ENCODE data around the gene XRCC1.

XRCC1 gene

DNA sequence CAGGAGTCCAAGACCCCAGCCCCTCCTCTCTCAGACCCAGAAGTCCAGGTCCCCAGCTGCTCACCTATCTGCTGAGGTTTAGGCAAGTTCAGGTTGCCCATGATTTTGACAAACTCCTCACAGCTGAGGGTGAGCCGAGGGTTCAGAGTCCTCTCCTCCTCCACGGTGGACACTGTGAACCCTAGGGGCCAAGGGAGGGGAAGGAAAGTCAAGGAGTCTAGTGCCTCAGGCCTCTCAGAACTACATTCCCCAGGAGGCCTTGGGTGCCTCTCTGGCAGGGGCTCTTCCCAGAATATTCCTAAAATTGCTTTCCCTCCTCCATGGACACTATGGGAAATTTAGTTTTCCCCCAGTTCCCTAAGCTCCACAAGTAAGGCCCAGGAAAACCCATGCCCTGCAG is 67.4 kb downstream of the XRCC1 start:
- no peak for DNase-seq

DNA sequence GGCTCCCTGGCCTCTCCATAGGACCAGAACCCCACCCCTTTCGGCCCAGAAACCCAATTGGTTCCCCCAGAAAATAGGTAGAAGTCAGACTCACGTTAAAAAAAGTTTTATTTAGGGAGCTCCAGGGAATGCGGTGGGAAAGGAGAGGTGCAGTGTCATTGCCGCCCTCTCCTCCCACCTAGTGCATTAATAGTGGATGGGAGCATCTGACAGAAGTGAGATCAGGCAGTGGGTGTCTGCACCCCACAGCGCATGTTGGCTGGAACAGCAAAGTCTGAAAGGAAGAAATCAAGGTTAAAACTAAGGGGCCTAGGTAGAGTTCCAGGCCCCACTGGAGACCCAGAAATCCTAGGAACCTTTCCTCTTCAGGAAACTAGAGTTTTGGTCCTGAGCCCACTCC is 68.7 kb downstream of the XRCC1 start:
- no peak for DNase-seq

GRCh38 chr19:43505941-43506340 is 69.4 kb downstream of the XRCC1 start:
- no peak for DNase-seq

DNA sequence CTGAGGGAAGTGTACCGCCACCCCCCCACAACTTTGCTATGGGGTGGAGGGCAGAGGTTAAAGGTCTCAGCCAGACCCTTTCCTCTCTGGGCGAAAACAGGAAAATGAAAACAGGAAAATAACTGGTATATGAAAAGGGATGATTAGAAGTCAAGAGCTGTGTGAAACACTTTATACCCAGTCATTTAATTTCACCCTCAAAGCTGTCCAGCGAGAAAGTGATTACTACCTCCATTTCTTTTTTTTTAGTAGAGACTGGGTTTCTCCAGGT is 70.2 kb downstream of the XRCC1 start:
- DNase-seq: no peak

DNA sequence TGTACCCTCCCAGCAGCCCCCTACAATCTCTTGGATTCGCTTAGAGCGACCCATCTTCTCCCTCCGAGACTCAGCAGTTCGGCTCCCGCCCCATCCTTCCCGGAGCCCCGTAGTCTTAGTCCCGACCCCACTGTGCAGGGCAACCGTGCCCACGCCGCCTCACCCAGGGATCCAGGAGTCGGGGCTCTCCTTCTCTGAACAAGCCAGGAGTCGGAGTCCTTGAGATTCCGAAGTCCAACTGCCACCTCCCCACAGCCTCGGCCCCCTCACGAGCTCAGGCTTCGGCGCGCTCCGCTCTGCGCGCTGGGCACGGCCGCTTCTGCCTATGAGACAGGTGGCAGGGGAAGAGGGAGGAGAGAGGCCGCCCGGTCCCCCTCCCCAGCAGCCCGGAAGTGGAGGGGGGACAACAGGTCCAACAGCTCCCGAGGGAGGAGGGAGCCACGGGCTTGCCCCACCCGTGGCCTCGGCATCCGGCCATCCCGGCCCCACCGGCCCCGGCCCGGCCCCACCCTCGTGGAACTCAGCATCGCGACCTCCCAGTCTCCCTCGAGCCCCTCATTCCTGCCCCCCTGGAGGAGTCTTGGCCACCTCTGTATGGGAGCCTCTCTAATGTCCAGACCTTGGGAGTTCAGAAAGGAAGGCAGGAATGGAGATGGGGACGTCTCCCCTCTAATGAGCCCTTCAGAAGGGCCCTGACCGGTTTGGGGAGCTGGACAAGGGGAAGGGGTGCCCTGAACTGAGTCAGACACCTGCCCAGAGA is 70.7 kb downstream of the XRCC1 start, which contains the start of gene PHLDB3:
Gene PHLDB3, minus strand, starts transcription at position 321 of the 760 bp plus-strand sequence. CDS start 628 bp downstream, outside the sequence.
- peak; percentile 41 for DNase-seq

- DNase-seq: peak; percentile 94
Observed at GRCh38 chr19:43503501-43504425, 71.6 kb downstream of the XRCC1 start.

GRCh38 chr19:43502419-43502976 is 72.8 kb downstream of the XRCC1 start:
- DNase-seq: no peak

DNA sequence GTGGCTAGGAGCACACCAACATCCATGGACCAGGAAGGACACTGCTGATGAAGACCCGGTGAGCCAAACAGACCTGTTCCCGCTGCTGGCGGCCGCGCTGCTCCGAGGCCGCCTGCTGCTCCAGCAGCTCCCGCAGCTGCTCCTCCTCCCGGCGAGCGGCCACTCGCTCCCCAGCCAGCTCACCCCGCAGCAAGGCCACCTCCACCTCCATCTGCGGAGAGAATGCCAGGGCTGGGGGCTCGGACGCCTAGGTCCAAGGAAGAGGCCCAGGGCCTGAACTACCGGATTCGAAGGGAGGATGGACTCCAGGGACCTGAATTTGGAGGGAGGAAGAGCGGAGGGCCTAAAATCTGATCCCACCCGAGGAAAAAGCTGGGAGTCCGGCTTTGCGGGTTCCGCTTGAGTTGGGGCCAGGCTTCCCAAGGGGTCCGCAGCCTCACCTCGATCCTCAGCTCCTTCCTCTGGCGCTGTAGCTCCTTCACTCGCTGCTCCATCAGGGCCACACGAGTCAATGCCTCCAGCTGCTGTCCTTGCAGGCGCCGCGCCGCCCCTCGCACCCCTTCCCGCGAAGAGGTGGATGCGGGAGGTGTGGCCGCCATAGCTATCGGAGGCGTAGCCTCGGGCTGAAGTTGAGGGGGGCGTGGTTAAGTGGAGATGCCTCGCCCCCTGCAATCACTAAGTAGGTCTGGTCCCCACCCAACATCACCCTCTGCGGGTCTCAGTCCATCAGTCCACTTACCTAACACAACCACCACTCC is 73.5 kb downstream of the XRCC1 start:
- DNase-seq: no peak

GRCh38 chr19:43499042-43499441 is 76.3 kb downstream of the XRCC1 start:
- DNase-seq: no peak

- DNase-seq: no peak
Observed at GRCh38 chr19:43498233-43498842, 77.0 kb downstream of the XRCC1 start.

- DNase-seq: no peak
Observed at GRCh38 chr19:43496960-43497359, 78.4 kb downstream of the XRCC1 start.

- no peak for DNase-seq
Observed at GRCh38 chr19:43495082-43495481, 80.2 kb downstream of the XRCC1 start.
